ENCODE measurements around the gene GPR75.

- TF ChIP-seq CTCF (IDR thresholded peaks at IDR 0.05; ENCODE audit: insufficient read depth, low read length, poor library complexity, severe bottlenecking), result no peak
- no peak for TF ChIP-seq EZH2phosphoT487 (conservative IDR thresholded peaks at IDR 0.05; ENCODE audit: low read length)
Measured at GRCh38 chr2:53813151-53813550, 46.6 kb downstream of the GPR75 start.

All from SU-DHL-6 (cell line).